WTC11 (cell line): ENCODE data around the gene CFAP299.

Experiments
- CREB1 ChIP-seq: sonication (generic); formaldehyde crosslinking; IDR thresholded peaks from 2 replicates; pipeline ENCODE4 v1.8.0; 2023; ENCODE audit warnings: mild to moderate bottlenecking, missing genetic modification reagents
- CTCF ChIP-seq: fragments of 200-600 bp; IDR thresholded peaks from 2 replicates; pipeline ENCODE4 v1.8.0; 2022; ENCODE audit warnings: antibody characterized with exemption
- ELF4 ChIP-seq: sonication (generic); formaldehyde crosslinking; IDR thresholded peaks from 2 replicates; pipeline ENCODE4 v1.8.1; 2022; ENCODE audit warnings: low read depth, mild to moderate bottlenecking, moderate library complexity, missing genetic modification reagents
- JUN ChIP-seq: sonication (generic); formaldehyde crosslinking; IDR thresholded peaks from 2 replicates; pipeline ENCODE4 v1.8.0; 2023; ENCODE audit warnings: mild to moderate bottlenecking, missing genetic modification reagents
- MAX ChIP-seq: sonication (generic); formaldehyde crosslinking; IDR thresholded peaks from 2 replicates; pipeline ENCODE4 v1.8.0; 2022; ENCODE audit warnings: mild to moderate bottlenecking, missing genetic modification reagents
- MXD4 ChIP-seq: fragments of 250-450 bp; sonication (Bioruptor Pico); IDR thresholded peaks from 2 replicates; pipeline ENCODE4 v1.8.0; 2021; ENCODE audit warnings: mild to moderate bottlenecking, moderate library complexity, borderline replicate concordance
- PRRX2 ChIP-seq: fragments of 250-450 bp; sonication (Bioruptor Pico); IDR thresholded peaks from 2 replicates; pipeline ENCODE4 v1.8.0; 2021; ENCODE audit warnings: mild to moderate bottlenecking

- no peak for TF ChIP-seq JUN
- TF ChIP-seq CTCF = no peak
- TF ChIP-seq MXD4 (CRISPR knock-in tag) = no peak
- no peak for TF ChIP-seq ELF4 (CRISPR knock-in tag)
- no peak for TF ChIP-seq CREB1 (CRISPR knock-in tag)
- TF ChIP-seq MAX (CRISPR knock-in tag) = no peak
- no peak for TF ChIP-seq PRRX2 (CRISPR knock-in tag)
Measured at GRCh38 chr4:80610199-80610598, 274.7 kb downstream of the CFAP299 start.
